RPMI8226 (cell line): Measurements from ENCODE around the gene PACSIN1.
A peak's percentile ranks its signal among the peaks of the same experiment; 100 is the strongest.

ENCODE experiments used
- DNase-seq: peaks from one replicate; pipeline ENCODE4 v3.0.0-alpha.2; 2015

PACSIN1 gene

DNA sequence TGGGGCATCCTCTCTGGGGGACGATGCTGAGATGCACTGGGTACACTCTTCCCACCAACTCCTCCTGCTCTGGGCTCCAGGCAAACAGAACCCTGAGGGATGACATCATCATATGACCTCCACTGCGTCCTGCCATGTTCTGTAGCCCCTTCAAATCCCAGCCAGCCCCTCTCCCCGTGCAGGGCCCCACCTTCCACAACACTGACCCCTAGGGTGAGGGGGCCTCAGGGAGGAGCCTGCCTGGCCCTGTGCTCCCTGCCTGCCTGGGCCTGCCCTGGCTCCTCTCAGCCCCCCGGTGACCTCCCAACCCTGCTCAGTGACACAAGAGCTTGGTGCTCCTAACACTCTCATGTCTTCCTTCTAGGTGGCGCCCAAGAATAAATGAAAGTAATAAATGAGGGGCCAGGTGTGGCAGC lies 99.9 kb downstream of the PACSIN1 start:
- DNase-seq, result no peak

DNA sequence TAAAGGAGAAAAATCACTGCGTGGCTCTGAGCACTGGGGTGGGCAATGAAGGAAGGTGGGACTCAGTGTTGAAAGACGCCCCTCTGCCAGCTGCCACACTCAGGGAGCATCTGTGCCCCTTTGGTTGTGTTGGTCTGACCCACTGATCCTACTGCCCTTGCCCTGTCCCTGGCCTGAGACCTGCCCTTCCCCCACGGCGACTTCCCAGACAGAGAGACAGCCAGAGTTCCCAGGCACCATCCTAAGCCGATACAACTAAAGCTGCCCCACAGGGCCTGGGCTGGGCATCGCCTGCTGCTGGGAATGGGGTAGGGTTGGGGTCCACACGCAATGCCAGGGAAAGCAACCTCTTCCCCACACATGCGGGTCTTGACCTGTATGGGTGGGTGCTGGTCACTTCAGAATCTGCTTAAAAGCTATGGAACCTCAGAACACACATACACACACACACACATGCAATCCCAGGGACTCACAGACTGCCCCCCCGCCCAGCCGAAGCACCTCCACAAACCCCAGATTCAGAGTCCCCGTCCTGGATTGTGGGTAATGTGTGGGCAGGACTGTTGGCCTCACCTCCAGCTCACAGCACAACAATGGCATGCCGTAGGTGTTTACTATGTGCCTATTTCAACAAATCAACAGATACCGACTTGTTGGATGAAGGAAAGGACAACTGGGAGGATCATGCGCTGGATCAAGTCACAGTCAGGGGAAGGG lies 101.1 kb downstream of the PACSIN1 start:
- DNase-seq, result no peak

DNA sequence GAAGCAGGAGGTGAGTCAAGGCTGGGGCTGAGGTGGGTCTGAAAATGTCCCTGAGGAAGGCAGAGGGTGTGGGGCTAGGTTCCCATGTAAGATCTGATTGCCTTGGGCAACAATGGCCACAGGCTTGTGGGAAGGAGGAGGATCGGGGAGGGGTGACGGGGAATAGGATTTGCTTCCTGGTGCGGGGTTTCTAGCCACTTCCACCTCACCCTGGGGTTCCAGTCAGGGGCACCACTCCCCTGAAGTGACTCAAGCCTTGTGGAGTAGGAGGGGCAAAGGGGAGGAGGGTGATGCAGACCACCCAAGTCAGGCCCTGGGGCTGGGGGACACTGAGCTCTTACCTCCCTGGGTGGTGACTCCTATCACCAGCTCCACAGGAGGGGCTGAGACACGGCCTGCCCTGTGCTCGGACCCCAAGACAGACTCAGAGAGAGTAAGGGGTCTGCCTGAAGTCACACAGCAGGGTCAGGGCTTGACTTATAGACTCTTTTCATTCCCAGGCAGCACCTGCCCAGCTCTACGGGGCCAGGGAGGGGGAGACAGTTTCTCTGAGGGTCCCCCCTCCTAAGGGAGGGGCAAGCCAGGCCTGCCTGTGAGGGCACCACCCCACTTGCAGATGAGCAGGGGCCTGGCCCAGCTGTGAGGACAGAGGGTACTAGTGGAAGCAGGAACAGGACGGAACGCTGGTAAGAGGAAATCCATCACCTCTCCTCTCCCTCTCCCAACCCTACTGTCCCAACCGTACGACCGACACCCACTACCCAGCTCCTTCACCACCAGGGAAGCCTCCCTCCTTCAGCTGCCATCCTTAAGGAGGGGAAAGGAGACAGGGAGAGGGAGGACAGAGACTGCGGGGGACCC lies 102.7 kb downstream of the PACSIN1 start:
- no peak for DNase-seq

DNA sequence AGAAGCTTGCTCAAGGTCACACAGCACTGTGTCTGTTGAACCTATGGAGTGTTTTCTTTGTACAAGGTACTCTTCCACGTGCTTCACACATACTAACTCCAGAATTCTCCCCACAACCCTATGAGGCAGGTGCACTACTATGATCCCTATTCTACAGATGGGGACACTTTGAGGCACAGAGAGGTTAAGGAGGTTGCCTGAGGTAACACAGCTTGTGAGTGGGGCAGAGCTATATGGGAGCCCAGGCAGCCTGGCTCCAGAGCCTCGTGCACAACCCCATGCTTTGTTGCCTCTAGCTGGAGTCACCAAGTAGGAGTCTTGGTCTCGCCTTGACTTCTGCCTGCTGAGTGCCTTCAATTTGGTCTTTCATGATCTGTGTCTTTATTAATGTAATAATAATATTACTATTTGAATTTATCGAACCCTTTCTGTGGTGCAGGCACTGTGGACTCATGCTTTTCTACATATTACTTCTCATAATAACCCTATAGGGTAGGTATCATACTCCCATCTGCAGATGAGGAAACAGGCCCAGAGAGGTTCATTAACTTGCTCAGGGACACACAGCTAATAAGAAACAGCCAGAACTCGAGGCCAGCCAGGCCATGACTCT lies 103.6 kb downstream of the PACSIN1 start:
- DNase-seq, result no peak

DNA sequence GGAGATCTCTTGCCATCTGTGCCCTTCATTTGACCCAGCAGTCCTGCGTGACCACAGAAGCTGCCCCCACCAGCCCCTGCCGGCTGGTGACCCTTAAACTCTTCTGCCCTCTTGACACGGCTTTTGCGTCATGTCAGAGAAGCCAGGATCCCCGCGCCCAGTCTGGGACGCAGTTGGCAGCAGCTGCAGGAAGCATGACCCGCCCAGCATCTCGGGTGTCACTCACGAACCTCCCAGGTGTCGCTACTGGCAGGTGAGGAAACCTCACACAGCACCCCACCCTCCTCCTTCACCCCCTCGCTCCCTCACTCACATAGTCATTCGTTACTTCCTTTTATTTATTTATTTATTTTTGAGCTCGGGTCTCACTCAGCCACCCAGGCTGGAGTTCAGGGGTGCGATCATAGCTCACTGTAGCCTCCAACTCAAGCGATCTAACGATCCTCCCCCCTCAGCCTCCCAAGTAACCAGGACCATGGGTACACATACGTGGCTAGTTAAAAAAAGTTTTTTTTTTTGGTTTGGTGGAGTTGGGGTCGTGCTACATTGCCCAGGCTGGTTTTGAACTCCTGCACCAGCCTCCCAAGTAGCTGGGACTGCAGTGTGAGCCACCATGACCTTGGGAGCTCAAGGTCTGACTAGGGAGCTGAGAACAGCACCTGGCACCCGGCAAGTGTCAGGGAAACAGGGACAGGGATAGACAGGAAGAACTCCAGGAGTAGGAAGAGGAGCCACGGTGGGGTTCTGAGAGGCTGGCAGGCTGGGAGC lies 104.4 kb downstream of the PACSIN1 start:
- DNase-seq, result peak; percentile 46

DNA sequence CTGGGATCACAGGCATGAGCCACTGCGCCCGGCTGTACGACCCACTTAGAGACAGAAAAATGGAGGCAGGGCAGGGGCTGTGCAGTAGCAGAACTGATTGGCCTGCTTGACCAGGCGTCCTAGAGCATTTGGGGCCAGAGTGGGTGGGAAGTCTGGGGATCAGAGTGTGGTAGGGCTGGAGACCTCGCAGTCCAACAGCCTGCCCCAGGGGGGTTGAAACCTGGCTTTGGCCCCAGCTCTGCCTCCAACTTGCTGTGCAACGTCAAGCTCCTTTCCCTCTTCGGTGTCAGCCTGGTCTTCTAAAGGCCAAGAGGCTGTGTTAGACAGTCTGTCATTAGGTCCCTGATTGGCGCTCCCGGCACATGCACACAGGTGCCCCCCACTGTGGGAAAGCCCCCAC lies 105.5 kb downstream of the PACSIN1 start:
- DNase-seq, result no peak

DNA sequence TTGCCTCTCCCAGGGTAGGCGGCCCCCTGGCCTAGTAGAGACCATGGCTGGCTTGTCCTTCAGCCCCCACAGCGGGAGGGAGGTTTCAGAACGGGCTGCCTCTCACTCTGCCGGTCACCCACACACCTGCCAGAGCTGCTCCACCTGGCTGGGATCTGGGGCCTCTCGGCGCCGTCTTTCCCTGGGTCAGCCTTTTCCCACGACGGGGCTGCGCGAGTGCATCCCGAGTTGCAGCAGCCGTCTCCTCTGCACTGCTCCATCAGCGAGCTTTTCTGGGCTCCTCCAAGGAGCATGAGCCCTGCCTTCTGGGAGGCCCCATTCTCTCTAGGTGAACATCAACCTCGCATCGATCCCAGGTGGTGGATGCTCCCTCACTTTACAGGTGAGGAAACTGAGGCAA lies 106.1 kb downstream of the PACSIN1 start:
- no peak for DNase-seq

DNA sequence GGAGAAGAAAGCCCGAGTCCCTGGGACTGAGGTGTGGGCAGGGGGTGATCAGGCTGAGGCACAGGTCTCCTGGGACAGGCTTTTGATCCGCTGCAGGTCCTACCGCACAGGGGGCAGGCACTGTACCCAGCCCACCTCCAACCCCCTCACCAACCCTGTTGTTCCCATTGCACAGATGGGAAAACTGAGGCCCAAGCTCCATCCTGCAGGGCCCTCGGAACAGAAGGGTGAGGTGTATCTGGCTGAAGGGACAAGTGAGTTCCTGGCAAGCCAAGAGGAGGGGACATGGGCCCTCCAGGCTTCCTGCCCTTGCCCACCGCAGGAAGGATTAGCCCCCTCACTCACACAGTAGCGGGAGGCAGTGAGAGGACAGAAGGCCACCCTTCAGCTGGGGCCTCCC lies 106.7 kb downstream of the PACSIN1 start:
- DNase-seq, result no peak

DNA sequence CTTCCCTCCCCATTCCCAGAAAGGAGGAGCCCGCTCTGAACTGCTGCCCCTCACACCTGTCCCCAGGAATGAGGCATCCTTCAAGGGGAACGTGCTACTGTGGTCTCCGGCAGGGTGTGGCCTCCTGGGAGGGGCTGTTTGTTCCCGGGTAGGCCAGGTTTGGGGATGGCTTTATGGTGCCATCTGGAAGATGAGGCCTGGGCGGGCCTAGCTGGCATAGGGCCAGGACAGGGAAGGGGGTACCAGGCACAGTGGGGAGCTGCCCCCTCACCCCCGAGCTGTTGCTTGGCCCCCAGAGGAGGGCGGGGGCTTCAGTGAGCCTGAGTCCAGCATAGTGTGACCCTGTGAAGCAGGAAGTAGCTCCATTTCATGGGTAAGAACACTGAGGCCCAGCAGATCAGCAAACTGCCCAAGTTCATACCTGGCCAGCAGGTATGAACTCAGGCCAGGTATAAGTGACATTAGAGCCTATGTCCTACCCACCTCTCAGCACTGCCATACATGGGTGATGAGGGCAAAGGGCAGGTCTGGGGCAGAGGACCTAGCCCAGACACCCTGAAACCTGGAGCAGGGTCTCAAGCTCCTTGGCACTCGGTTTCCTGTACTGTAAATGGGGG lies 107.8 kb downstream of the PACSIN1 start:
- no peak for DNase-seq

DNA sequence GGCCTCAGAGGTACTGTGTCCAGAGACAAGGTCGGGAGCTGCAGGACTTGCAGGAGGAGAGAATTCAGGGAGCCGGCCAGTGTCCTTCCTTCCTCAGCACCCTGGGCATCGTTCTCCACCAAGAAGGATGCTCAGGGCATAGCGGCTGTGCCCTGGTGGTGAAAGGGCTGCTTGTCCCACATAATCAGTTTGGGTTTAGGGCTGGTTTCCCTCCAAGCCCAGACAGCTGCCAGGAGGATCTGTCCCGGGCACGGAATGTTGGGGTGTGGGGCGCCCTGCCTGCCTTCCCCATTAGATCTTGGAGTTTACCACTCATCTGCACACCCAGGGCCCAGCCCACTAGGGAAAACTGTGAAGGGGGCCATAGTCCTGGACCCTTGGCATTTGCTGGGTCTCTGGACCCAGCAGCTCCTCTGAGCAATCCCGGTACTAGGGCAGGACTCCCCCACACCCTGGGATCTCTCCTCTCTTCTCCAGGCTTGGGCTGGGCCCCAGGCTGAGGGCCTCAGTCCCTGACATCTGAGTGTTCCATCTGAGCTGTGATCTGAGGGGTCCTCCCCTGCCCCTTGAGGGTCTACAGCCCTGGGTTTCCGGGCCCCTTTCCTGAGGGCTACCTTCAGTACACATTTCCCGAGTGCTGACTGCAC lies 108.9 kb downstream of the PACSIN1 start:
- DNase-seq, result no peak

DNA sequence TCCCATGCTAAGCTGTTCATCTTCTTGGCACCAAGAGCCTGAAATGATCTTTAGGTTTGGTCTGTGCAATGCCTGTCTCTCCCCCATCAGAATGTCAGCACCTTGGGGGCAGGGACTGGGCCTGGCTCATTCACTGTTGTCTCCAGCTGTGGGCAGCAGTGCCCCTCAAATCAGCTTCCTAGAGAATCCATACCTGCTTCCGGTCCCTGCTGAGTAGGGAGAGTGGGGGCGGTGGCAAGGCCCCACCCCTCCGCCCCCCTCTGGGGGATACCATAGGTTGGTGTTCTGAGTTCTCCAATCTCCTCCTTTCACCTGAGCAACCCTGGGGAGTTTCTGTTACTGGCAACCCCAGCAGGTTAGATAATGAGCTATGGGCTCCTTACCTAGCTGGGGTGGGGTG lies 109.5 kb downstream of the PACSIN1 start:
- DNase-seq, result no peak

DNA sequence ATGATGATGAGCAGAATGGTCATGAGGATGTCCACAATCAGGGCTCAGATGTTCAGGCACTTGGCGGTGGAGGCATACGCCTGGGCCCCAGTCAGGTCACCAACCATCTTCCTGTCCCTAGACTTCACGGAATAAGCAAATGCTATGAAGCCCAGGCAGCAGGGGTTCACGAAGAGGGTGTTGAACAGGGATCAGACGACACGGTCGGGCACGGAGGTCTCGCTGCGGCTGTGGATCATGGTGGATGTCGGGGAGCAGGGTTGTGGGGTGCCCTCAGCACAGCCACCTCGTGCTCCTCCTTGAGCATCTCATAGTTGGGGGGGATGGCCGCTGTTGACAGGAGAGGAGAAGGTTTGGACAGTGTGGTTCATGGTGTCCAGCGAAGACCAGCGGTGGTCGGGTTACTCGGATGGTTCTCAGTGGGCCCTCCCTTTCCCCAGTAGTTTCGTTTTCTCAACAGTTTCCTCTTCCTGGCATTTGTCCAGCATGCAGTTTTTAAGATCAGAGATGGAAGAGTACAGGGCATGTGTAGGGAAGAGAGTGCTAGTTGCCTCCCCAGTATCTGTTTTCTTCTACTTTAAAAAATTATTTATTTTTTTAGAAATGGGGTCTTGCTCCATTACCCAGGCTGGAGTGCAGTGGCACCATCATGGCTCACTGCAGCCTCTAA lies 110.5 kb downstream of the PACSIN1 start:
- no peak for DNase-seq

DNA sequence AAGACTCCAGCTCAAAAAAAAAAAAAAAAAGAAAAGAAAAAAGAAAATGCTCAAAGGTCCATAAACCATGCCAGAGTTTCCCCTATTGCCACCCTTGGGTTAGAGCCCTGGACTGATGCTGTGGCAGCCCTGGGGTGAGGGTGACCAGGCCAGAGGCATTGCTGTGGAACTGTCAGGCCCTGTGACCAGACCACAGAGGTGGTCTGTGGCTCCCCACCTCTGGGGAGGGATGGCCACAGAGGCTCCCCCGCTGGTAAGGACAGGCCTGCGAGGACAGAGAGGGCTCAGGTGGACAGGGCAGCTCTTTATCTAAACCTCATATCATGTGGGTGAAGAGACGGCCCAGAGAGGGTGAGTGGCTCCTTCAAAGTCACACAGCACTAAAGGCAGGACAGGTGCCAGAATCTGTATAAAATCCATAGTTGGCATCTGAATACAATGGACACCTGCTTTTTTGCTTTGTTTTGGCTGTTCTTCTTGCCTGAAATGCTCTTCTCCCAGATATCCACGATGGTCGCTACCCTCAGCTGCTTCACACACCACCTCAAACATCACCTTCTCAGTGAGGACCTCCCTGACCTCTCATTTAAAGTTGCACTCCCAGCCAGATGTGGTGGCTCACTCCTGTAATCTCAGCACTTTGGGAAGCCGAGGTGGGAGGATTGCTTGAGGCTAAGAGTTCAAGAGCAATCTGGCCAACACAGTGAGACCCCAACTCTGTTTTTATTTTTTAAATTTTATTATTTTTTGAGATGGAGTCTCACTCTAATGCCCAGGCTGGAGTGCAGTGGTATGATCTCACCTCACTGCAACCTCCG lies 112.8 kb downstream of the PACSIN1 start:
- DNase-seq, result no peak

DNA sequence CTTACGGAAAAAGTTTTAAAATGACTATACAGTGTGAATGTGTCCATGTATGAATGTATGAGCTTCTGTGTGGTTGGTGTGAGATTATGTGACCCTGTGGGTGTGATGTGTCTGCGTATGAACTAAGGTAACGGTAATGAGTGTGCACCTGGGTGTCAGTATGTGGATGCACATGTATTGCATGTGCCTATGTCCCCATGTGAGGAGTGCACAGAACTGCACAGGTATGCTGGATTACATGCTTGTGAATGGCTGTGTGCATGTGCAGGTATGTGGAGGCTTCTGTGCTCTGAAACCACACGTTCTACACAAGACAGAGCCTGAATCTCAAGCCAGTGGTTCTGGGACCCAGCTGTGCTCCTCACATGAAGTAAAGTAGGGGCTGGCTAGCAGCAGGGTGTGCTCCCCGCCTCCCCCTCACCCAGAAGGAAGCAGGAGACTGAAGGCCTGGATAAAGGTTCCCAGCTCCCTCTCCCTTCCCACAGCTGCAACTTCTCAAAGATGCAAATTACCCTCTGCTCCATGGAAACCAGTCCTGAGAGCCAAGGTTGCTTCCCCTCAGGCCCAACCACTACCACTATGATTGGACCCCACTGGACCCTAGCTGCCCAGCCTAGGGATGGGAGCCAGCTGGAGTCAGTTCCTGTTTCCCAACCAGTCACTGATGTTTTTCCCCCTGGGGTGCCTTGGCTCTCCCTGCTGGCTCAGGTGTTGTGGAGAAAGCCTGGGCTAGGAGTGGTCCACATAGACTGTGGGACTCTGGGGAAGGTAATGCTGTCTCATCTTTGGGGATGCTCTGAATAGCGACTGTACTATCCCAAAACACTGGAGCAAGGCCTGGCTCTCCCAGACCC lies 115.1 kb downstream of the PACSIN1 start:
- no peak for DNase-seq

DNA sequence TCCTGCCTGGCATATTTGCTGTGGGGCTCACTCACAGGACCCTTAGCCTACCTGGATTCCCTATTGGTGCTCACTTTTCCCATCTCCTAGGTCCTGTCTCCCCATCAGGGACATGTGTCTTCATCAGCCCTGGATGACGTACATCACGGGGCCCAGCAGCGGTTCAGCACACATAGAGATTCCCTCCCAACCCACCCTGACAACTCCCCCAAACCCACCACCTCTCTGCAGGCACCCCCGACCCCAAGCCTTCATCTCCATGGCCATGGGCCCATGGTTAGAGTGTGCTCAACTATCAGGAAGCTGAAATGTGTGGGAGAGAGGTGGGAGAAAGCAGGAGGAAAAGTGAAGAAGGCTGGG lies 115.7 kb downstream of the PACSIN1 start:
- no peak for DNase-seq

DNA sequence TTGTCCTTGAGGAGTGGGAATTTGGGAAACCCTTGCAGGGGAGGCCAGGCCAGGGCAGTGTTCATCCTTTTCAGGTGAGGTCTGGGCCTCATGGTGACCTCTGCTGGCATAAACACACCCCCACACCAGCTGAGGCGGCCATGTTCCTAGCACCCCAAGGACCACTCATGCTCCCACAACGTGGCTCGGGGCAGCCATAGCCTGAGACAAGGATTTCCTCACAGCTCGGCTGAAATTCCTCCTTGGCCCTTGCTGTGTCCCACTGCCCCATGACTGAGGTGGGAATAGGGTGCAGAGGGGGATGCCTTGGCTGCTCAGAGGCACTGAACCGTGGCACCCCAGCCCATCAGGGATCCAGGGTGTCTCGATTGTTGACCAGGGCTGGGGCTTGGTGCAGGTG lies 117.6 kb downstream of the PACSIN1 start:
- DNase-seq, result peak; percentile 21

DNA sequence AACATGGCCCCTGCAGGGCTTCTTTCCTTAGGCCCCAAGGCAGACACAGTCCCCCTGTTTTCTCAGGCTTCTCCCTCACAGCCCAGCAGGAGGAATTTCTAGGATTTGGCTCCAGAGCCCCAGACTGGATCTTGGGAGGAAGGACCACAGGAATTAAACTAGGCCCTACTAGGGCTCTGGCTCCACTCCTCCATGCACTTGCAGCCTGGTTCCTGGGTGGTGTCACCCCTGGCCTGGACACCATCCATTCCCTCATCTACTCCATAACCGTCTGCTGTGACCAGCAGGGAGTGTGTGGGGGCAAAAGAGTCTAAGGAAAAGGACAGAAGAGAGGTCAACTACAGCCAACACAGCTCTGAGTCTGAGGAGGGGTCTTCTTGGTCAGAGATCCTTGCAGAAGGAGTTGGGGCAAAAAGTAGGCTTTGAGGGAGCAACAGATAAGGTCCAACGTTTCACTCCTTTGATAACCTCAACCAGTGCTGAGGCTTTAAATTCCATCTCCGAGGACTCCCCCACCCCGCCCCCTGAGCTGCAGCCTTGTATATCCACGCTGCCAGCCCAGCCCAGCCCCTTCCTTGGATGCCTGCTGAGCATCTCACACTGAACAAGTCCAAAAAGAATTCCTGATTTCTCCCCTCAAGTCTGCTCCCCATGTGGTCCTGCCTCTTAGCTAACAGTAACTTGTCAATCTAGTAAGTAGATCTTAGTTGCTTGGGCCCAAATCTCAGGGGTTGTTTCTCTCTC lies 118.2 kb downstream of the PACSIN1 start:
- DNase-seq, result no peak

DNA sequence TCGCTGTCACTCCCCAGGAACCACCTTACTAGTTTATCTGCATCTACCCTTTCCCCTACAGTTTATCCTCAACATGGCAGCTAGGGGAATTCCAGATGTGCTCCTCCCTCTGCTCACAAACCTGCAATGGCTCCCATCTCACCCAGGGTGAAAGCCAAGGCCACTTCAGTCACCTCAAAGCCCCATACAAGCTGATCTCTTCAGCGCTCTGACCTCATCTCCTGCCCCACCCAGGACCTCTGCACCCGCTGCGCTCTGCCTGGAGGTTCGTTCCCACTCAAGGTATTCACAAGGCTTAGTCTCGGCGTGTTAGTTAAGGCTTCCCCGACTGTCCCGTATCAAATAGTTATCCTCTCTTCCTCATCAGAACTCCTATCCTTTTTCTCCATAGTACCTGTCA lies 118.8 kb downstream of the PACSIN1 start:
- no peak for DNase-seq
